ENCODE measurements around the gene KCNQ1OT1.

KCNQ1OT1 gene

GRCh38 chr11:2701898-2702434 lies 2.2 kb upstream of the KCNQ1OT1 start:
- DNase-seq (ENCODE audit: low read depth) = no peak

DNA sequence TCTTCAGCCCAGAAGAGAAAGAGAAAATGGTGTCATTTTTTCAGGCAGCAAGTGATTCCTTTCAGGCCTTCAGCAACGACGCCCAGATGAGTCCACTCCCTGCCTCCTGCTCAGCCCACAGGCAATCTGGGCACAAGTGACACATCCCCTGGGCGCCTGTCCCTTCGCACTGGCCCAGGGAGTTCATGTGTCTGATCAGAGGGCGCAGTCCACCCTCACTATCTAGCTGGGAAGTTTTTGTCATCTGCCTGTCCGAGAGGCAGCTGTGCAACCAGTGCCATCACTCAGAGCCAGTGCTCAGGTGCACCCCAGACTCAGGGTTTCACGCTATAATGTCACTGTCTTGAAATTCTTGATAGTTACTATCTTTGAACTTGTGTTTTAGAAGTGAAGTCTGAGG lies 1.4 kb upstream of the KCNQ1OT1 start:
- DNase-seq (ENCODE audit: low read depth) = no peak

GRCh38 chr11:2700415-2701211 lies 819 bp upstream of the KCNQ1OT1 start:
- DNase-seq (ENCODE audit: low read depth) = no peak

GRCh38 chr11:2699185-2699530 lies 636 bp downstream of the KCNQ1OT1 start:
- no peak for DNase-seq (ENCODE audit: low read depth)

DNA sequence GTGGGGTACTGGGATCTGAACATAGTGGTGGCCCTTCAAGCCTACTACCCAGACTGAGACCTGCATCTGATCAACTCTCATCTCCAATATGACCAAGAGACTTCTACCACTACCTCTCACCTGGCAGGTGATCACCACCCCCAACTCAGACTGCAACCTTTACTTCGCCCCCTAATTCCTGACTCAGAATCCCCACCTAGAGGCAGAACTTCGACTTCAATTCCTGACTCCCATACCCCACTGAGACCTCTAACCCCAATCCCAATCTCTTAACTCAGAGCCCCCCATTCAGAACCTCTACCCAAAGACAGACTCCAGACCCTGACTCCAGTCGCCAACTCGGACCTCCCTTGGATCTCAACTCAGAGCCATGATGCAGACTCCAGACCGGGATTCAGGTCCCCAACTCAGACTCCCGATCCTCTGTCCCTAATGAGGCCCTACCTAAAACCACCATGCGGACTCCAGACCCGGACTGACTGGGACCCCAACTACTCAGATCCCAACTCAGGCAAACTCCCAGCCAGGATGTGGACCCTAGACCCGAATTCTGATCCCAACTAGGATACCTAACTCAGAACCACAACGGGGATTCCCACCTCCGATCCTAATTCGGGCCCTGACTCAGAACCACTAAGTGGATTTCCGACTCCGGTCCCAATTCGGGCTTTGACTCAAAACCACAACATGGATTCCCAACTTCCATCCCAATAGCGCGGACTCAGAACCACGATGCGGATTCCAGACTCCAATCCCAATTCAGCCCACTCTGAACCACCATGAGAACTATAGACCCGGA lies 1.2 kb downstream of the KCNQ1OT1 start:
- no peak for DNase-seq (ENCODE audit: low read depth)

DNA sequence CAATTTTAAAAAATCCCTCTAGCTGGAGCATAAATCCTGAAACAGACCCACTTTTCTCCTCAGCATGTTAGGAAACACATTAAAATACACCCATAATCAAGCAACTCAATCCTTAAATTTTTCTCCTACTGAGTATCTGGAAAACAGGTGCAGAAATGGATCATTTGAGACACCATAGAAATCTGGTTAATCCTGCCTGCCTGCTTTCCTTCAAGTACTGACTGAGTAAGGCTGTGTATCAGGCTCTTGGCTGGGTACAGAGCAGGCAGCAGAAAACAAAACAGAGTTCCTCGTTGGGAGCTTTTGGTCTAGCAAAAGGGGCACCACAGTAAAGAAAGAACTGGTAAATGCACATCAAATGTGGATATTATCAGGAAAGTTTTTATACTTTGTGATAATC lies 1.9 kb downstream of the KCNQ1OT1 start:
- DNase-seq (ENCODE audit: low read depth) = no peak

DNA sequence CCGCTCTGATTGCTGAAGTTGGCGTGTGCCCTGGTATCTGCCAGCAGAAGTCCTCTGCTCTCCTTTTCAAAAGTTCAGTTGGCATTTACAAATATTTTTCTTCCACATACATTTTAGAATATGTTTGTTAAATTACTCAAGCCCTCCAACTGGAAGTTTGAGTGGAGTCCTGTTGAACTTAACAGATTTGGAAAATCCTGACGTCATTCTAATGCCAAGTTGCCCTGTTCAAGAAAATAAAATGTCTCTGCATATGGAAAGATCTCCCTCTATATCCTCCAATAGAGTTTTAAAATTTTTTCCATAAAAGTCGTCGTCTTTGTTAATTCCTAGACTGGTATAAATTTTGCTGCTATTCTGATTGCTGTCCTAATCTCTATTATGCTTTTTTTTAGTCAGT lies 3.3 kb downstream of the KCNQ1OT1 start:
- no peak for DNase-seq (ENCODE audit: low read depth)

DNA sequence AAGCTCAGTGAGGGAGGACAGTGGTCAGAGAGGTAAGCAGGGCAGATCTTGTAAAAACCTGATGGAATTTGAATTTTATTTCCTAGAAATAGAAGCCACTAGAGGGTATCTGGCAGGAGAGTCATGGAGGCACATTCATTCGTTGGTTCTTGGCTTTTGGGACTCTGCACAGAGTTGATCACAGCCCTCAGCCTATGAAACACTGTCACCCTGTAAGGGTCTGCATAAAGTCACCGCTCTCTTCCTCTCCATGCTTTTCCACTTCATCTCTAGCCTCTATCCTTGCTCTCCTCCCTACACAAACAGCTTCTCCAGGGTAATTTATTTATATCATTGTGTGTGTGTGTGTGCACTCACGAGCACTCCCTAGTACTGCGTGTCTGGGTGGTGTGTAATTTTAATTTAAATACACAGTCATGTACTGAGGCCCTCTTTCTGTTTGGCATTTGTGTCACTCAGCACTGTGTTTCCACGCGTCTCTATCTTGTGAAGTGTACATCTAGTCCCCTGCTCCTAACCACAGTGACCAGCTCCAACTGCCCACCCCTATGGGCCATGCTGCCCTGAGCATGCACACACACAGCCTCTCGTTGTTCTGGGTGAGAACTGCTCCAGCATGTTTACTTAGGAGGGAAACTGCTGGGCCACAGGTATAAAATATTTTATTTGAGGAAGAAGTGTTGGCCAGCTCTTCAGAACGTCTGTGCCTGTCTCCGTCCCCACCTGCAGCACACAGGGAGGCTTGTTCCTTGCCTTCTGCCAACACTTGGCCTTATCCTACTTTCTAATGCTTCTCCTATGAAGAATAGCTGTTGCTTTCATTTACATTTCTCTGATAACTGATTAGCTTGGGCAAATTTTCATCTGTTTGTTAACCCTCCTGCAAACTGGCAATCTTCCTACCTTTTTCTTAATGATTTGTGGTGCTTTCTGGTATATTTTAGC lies 4.5 kb downstream of the KCNQ1OT1 start:
- no peak for DNase-seq (ENCODE audit: low read depth)

DNA sequence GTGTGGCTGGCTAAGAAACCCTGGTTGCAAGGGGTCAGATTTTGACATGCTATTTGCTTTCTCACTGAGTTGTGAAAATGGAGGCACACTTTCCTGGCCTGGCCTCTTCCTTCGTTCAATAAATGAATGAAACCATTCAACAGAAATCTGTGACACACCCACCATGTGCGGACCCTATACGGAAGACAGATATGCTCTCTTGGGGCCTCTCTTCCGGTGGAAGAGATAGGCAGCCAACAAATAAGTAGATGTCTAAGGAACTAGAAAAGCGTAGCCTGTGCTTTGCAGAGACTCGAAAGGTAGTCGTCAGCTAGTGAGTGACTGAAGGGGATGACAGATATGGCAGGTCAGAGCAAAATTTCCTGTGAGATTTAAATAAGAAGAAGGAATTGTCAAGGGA lies 5.3 kb downstream of the KCNQ1OT1 start:
- no peak for DNase-seq (ENCODE audit: low read depth)

DNA sequence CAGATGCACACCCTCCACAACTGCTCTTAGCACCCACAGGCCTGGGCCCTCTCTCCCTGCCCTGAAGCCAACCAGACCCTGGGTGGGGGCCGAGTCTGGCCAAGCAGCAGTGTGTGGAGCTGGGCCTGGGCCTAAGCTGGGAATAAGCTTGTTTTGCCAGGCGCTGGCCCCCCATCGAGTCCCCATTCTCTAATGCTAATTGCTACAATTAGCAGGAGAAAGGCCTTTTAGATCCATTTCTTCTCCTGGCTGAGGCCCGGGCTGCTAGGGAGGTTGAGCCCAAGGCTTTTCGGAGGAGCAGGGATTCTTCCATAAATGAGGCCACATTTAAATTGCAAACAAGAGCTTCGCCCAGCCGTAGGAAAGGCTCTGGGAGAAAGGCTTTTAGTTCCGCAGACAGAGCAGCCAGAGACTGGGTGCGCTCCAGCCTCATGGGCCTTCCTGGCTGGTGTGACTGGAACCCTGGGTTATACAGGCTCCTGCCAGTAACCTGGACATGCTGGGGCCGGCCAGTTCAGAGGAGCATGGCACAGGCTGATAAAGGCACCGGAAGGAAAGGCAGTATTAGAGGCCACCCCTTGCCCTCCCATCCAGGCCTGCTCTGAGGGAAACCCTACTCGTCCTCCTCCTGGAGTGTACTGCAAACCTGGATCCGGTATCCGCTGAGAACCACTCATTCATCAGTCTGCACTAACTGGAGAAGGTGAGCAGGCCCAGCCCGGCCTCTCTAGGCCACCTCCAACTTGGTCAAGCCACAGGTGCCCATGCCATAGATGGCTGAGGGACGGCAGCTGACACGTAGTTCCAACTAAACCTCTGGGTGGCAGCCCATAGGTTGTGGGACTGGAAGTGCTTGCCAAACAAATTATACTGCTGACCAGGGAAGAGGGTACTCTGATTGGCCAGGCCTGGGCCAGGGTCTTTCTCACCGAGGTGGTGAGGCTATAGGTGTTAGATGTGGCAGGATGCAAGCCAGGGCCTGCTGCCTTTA lies 6.2 kb downstream of the KCNQ1OT1 start:
- no peak for DNase-seq (ENCODE audit: low read depth)

GRCh38 chr11:2691991-2692875 lies 7.6 kb downstream of the KCNQ1OT1 start:
- DNase-seq (ENCODE audit: low read depth) = no peak

GRCh38 chr11:2691355-2691761 lies 8.4 kb downstream of the KCNQ1OT1 start:
- DNase-seq (ENCODE audit: low read depth) = no peak

GRCh38 chr11:2690596-2691354 lies 9.0 kb downstream of the KCNQ1OT1 start:
- DNase-seq (ENCODE audit: low read depth) = no peak

GRCh38 chr11:2689651-2690575 lies 9.9 kb downstream of the KCNQ1OT1 start:
- DNase-seq (ENCODE audit: low read depth) = no peak

DNA sequence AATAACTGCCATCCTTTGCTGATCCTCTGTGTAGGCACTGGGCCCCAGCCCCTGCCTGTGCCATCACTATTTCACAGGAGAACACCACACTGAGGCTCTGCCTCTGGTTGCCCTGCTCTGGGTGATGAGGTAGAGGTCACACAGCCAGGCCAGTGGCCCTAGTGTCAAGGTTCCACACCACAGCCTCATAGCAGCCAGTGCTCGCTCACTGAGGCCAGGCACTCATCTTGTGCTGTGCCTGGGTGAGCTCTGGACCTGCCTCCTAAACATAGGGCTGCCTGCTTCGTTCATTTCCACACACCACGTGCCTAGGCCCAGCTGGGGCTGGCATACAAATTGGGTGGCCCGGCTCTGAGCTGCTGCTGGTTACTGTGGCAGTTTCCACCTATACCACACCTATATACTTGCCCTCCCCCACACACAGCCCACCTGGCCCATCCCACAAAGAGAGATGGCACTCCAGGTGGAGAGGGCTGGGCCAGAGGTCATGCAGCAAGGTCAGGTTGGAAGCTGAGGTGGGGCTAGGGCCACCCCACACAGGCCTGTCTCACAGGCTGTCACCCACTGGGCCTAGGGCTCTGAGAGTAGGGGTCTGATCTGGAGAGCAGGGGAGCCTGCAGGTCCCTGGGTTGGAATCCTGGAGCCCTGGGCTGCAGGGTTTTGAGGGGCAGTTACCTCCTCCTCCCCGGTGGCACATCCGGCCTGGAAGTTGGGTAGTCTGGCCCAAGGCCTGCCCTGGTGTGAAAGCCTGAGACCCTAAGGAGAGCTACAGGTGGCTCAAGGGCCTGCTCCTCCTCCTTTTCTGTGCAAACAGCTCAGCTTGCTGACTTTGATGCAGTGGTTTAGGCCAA lies 11.2 kb downstream of the KCNQ1OT1 start:
- DNase-seq (ENCODE audit: low read depth) = no peak

DNA sequence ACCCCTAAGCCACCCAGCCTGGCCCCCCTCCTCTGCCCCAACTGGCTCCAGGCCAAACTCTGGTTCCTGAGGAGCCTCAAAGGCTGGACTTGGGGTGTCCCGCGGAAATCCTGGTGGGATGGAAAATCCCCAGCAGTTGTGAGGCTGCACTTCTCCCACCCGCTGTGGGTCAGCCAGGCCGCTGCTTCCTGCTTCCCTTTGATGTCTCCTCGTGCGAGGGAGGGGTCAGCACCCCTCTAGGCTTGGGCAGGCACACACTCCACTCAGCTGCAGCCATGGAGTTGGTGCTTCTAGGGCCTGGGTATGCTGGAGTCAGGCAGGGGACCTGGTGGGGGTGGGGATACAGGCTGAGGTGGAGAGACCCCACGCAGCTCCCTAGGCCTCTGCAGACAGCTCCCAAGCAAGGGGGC lies 12.0 kb downstream of the KCNQ1OT1 start:
- no peak for DNase-seq (ENCODE audit: low read depth)

DNA sequence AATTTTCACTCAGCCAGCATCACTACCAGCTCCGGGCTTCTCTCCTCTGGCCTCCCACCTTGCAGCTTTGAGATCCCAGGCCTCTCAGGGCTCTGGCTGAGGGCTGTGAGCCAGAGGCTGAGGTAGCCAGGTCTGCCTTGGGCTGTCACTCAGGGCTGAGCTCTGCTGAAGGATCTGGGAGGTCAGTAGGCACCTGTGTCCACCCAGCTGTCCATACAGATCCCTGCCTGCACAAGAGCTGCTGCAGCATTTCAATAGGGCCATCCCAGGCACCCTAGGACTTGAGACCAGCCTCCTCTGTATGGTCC lies 12.6 kb downstream of the KCNQ1OT1 start:
- no peak for DNase-seq (ENCODE audit: low read depth)

Measured in T follicular helper cell (primary cell).